Breast epithelium (tissue), 4 donors: Measurements from ENCODE around the gene RBBP8NL. TPM values are rescaled to one million over a fixed set of nuclear protein-coding genes. Genes with fewer than 3 reads are reported as not detected.

Experiments used
- DNase-seq, 2 donors: peaks; one replicate each; pipeline ENCODE4 v3.0.0-alpha.2; 2019; ENCODE audit warnings: low spot score in 2 of 2
- H3K27ac ChIP-seq, 2 donors: fragments of 200-600 bp; sonication (generic) in 1 of 2; one replicate each; pipeline ENCODE4 v1.5.1; 2016 to 2019; ENCODE audit warnings: mild to moderate bottlenecking in 1 of 2
- H3K27me3 ChIP-seq, 2 donors: fragments of 200-600 bp; sonication (generic) in 1 of 2; one replicate each; pipeline versions ENCODE4 v1.5.1 to v1.6.0; 2017 to 2019; ENCODE audit warnings: control low read depth in 1 of 2, mild to moderate bottlenecking in 1 of 2
- H3K36me3 ChIP-seq: fragments of 200-600 bp; one replicate; pipeline ENCODE4 v1.5.1; 2019
- H3K4me1 ChIP-seq, 2 donors: fragments of 200-600 bp; sonication (generic); one replicate each; pipeline ENCODE4 v1.5.1; 2016 to 2019; ENCODE audit warnings: control low read depth in 1 of 2
- H3K4me3 ChIP-seq, 3 donors: fragments of 200-600 bp; sonication (generic); 1 replicate in 2 of 3; 2 replicates in 1 of 3; pipeline ENCODE4 v1.5.1; 2016 to 2019; ENCODE audit warnings: mild to moderate bottlenecking in 3 of 3, moderate library complexity in 2 of 3
- H3K9me3 ChIP-seq, 2 donors: fragments of 200-600 bp; sonication (generic) in 1 of 2; one replicate each; pipeline ENCODE4 v1.5.1; 2016 to 2019; ENCODE audit warnings: control low read depth in 1 of 2
- CTCF ChIP-seq, 3 donors: fragments of 450-650 bp; IDR thresholded peaks; one replicate each; pipeline ENCODE4 v1.5.1; 2016 to 2017; ENCODE audit warnings: antibody characterized with exemption in 3 of 3, mild to moderate bottlenecking in 3 of 3, moderate library complexity in 3 of 3
- POLR2A ChIP-seq: fragments of 450-650 bp; IDR thresholded peaks from one replicate; pipeline ENCODE4 v1.6.1; 2016; ENCODE audit warnings: antibody characterized with exemption, mild to moderate bottlenecking, moderate library complexity
- POLR2AphosphoS5 ChIP-seq, 3 donors: sonication (generic); formaldehyde crosslinking; IDR thresholded peaks; one replicate each; pipeline ENCODE4 v1.6.1; 2017; ENCODE audit warnings: antibody characterized with exemption in 3 of 3
- intact Hi-C: fragments of 100-400 bp; cut with DNase I; formaldehyde crosslinking; loops from one replicate; pipeline ENCODE4 v1.15.1; 2023; ENCODE audit warnings: low total_unique reads
- total RNA-seq, 3 donors: library from RNA; depleted of rRNA; stranded (reverse); fragments of >200 nt; gene quantifications; one replicate each; pipeline ENCODE4 v1.1.0, GENCODE V29; 2016

The RBBP8NL gene
- total RNA-seq, 3 donors from 2014 or later = 2.0 to 4.0 TPM; not detected in 1

- no peak overlapping the region for H3K4me3 ChIP-seq
- peaks cover 0 to 18% of the 10 kb centered on the region in 2 donors for H3K27me3 ChIP-seq
- no peak for DNase-seq
- H3K9me3 ChIP-seq = no peaks in the 10 kb centered on the region
- TF ChIP-seq CTCF (IDR thresholded peaks at IDR 0.05) = no peak
- TF ChIP-seq POLR2AphosphoS5 (IDR thresholded peaks at IDR 0.05) = no peak
- no peak for TF ChIP-seq POLR2A
- intact Hi-C loops = no loop called here
- H3K4me1 ChIP-seq = no peaks in the 10 kb centered on the region
- H3K36me3 ChIP-seq = no peaks in the 10 kb centered on the region
- no peak overlapping the region for H3K27ac ChIP-seq
Measured at GRCh38 chr20:62420846-62421715, 6.3 kb downstream of the RBBP8NL start.

- Histone ChIP-seq H3K4me1 (no peaks in the 10 kb centered on the region), H3K36me3 (no peaks in the 10 kb centered on the region), H3K9me3 (no peaks in the 10 kb centered on the region), H3K4me3 (no peak overlapping the region), H3K27me3 (peaks cover 0 to 22% of the 10 kb centered on the region in 2 donors), H3K27ac (no peak overlapping the region)
- intact Hi-C loops = no loop called here
- TF ChIP-seq POLR2AphosphoS5 (IDR thresholded peaks at IDR 0.05) (no peak), CTCF (IDR thresholded peaks at IDR 0.05) (no peak), POLR2A (no peak)
- DNase-seq = no peak
Measured at GRCh38 chr20:62419759-62420158, 7.6 kb downstream of the RBBP8NL start.

- no peak for DNase-seq
- Histone ChIP-seq H3K27ac (no peak overlapping the region), H3K4me1 (no peaks in the 10 kb centered on the region), H3K36me3 (no peaks in the 10 kb centered on the region), H3K9me3 (no peaks in the 10 kb centered on the region), H3K27me3 (peaks cover 0 to 15% of the 10 kb centered on the region in 2 donors), H3K4me3 (no peak overlapping the region)
- no peak for TF ChIP-seq CTCF (IDR thresholded peaks at IDR 0.05)
- no peak for TF ChIP-seq POLR2AphosphoS5 (IDR thresholded peaks at IDR 0.05)
- TF ChIP-seq POLR2A = no peak
- intact Hi-C loops = no loop called here
Measured at GRCh38 chr20:62418709-62419487, 8.4 kb downstream of the RBBP8NL start.

- no peak for DNase-seq
- H3K4me3 ChIP-seq = no peak overlapping the region
- intact Hi-C loops = no loop called here
- no peaks in the 10 kb centered on the region for H3K9me3 ChIP-seq
- H3K4me1 ChIP-seq = no peaks in the 10 kb centered on the region
- no peak overlapping the region for H3K27ac ChIP-seq
- H3K36me3 ChIP-seq = no peaks in the 10 kb centered on the region
- TF ChIP-seq CTCF (IDR thresholded peaks at IDR 0.05) = no peak
- TF ChIP-seq POLR2A = no peak
- no peak for TF ChIP-seq POLR2AphosphoS5 (IDR thresholded peaks at IDR 0.05)
- peaks cover 0 to 9% of the 10 kb centered on the region in 2 donors for H3K27me3 ChIP-seq
Measured at GRCh38 chr20:62417981-62418708, 9.2 kb downstream of the RBBP8NL start.
